ENCODE data around the gene PHACTR2.

GRCh38 chr6:143675382-143675900 lies 2.3 kb upstream of the PHACTR2 start:
- no peak for TF ChIP-seq EP300 (IDR thresholded peaks at IDR 0.05)
- TF ChIP-seq CTCF (IDR thresholded peaks at IDR 0.05), result no peak
- no peak for TF ChIP-seq POLR2AphosphoS5 (IDR thresholded peaks at IDR 0.05)

Data from gastroesophageal sphincter (tissue), 3 donors.